Natural killer cell treated with Interleukin-12 subunit alpha and Interleukin-12 subunit beta and Interleukin-15 and Interleukin-18, amount 100 ng/mL, for 72 hours (primary cell): ENCODE data around the gene C17orf78. TPM values are rescaled to one million over a fixed set of nuclear protein-coding genes. Genes with fewer than 3 reads are reported as not detected.
"Not testable (repeated sequence)": the region's sequence is repeated elsewhere in the genome, so short reads cannot be mapped to it uniquely, and the experiment has no call there.

ENCODE experiments used
- ATAC-seq, 2 donors: fragments of 150-1000 bp; cut with Tn5 transposase in 1 of 2; sonication (Bioruptor Pico), chemical (Tn5 transposase) in 1 of 2; 2 replicates each; pipeline ENCODE4 v1.10.0; 2021
- DNase-seq: peaks from one replicate; pipeline ENCODE4 v3.0.0; 2022; ENCODE audit warnings: low spot score
- H3K27ac Mint-ChIP-seq, 2 donors: 1 replicate in 1 of 2; 2 replicates in 1 of 2; pipeline ENCODE4 v1.8.0; 2022; ENCODE audit warnings: mixed read lengths in 2 of 2, mild to moderate bottlenecking in 1 of 2, moderate library complexity in 1 of 2
- H3K27me3 Mint-ChIP-seq, 2 donors: 1 replicate in 1 of 2; 2 replicates in 1 of 2; pipeline ENCODE4 v1.8.0; 2022; ENCODE audit warnings: mixed read lengths in 2 of 2
- H3K36me3 Mint-ChIP-seq: one replicate; pipeline ENCODE4 v1.8.0; 2022; ENCODE audit warnings: mixed read lengths
- H3K4me1 Mint-ChIP-seq, 2 donors: 1 replicate in 1 of 2; 2 replicates in 1 of 2; pipeline ENCODE4 v1.8.0; 2022; ENCODE audit warnings: low read depth in 2 of 2, mixed read lengths in 2 of 2, mild to moderate bottlenecking in 1 of 2
- H3K4me3 Mint-ChIP-seq: one replicate; pipeline ENCODE4 v1.8.0; 2022; ENCODE audit warnings: mixed read lengths
- H3K9me3 Mint-ChIP-seq: 2 replicates; pipeline ENCODE4 v1.8.0; 2022; ENCODE audit warnings: mixed read lengths
- total RNA-seq, 2 donors: library from RNA; stranded (reverse); gene quantifications; one replicate each; pipeline ENCODE4 v1.2.3, GENCODE V29; 2022

C17orf78 gene
- total RNA-seq = not detected

DNA sequence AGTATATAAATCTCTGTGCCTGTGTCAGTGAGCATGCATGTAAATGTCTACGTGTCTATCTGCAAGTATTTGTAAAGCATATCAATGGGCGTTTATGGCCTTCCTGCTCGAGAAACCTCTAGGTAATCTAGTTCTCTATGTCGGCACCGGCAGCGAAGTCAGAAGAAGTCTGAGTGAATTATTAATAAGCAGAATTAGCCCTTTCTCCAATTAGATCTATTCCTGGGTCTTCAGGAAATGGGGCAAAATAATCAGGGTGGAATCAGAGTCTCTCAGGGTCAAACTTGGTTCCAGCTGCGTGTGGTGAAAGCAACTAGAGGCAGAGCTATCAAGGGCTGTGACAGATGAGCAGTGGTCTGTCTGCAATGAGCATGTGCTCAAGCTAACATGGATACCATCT lies at the start of gene C17orf78:
Gene C17orf78, plus strand, starts transcription at position 280 of the 400 bp plus-strand sequence. Its CDS starts 108 bp downstream, at position 388.
- H3K27ac Mint-ChIP-seq = peak within 1 kb of the TSS in 1 of 2 donors; percentile 6
- no peak for ATAC-seq
- peaks cover 0 to 8% of the 10 kb centered on the region in 2 donors for H3K4me1 Mint-ChIP-seq
- H3K27me3 Mint-ChIP-seq = no peaks in the 10 kb centered on the region
- no peaks in the 10 kb centered on the region for H3K9me3 Mint-ChIP-seq
- H3K4me3 Mint-ChIP-seq = no peak within 1 kb of the TSS
- no peaks in the 10 kb centered on the region for H3K36me3 Mint-ChIP-seq
- no peak for DNase-seq

DNA sequence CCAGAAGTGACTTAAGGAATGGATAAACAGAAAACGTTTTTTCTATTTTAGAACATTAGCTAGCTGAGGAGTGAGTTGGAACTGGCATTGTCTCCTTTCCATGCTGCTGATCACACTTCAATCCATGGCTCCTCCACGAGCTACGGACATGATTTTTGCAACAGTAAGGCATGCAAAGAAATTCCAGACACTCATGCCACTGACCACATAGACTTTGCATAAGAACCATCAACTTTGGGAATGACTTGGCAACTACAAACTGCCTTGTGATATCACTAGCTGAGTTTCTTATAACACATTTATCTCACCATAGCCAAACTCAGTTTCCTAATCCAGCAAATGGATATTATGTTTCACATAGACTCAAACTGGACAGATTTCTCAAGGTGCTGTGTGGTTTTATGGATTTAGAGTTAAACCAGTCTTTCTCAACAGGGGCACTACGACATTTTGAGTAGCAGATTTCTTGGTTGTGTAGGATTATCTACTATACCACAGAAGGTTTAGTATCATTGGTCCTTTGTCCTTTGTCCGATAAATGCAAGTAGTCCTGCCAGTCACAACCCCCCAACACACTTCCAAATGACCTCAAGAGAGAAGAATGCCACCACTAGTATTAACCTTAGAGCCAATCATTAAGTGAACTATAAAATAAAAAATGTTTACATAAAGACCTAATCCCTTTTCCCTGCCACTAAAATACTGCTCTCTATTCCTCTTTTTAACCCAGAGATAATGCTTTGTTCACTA lies 48.3 kb upstream of the C17orf78 start:
- Mint-ChIP-seq H3K27ac (no peak overlapping the region), H3K27me3 (no peaks in the 10 kb centered on the region), H3K4me1 (no peaks in the 10 kb centered on the region), H3K4me3 (no peak overlapping the region), H3K36me3 (no peaks in the 10 kb centered on the region), H3K9me3 (no peaks in the 10 kb centered on the region)
- no peak for DNase-seq
- ATAC-seq = no peak

GRCh38 chr17:37338847-37339246 lies 36.9 kb upstream of the C17orf78 start:
- ATAC-seq = no peak
- H3K4me1 Mint-ChIP-seq = no peaks in the 10 kb centered on the region
- no peak for DNase-seq
- H3K9me3 Mint-ChIP-seq = no peaks in the 10 kb centered on the region
- no peak overlapping the region for H3K27ac Mint-ChIP-seq
- no peak overlapping the region for H3K4me3 Mint-ChIP-seq
- H3K36me3 Mint-ChIP-seq = no peaks in the 10 kb centered on the region
- H3K27me3 Mint-ChIP-seq = no peaks in the 10 kb centered on the region

DNA sequence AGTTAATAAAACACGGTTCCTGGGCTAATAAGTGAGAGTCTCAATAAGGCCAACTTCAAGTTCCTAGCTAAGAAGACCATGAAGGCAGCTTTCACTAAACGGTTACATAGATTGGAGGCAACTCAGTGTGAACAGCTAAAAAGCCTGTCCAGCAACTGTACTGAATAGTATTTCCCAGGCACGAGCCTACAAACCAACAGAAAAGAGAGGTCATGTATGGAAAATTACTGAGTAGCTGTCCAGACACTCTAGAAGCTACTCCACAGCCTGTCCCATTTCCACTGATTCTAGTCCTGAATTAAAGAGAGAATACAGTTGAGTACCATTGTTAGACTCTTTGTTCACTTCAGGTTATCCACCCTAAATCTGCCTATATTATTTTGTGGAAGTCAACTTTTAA lies 36.5 kb upstream of the C17orf78 start:
- Mint-ChIP-seq H3K9me3 (no peaks in the 10 kb centered on the region), H3K4me1 (peaks cover 0 to under 1% of the 10 kb centered on the region in 2 donors), H3K36me3 (no peaks in the 10 kb centered on the region), H3K4me3 (no peak overlapping the region), H3K27me3 (no peaks in the 10 kb centered on the region), H3K27ac (no peak overlapping the region)
- DNase-seq (no peak), ATAC-seq (no peak)

DNA sequence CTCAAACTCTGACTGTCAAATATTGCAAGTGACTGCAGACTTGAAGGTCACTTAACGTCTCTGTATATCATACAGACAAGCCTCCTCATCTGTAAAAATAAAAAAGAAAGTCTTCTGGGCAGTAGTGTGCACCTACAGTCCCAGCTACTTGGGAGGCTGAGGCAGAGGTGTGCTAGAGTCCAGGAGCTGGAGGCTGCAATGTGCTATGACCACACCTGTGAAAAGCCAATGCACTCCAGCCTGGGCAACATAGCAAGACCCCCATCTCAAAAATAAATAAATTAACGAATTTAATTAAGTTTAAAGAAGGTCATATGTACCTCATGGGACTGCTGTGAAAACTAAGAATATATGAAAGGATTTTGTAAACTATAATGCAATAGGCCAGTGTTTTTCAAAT lies 35.0 kb upstream of the C17orf78 start:
- no peak for DNase-seq
- Mint-ChIP-seq H3K9me3 (no peaks in the 10 kb centered on the region), H3K27ac (no peak overlapping the region), H3K36me3 (no peaks in the 10 kb centered on the region), H3K4me3 (no peak overlapping the region), H3K27me3 (no peaks in the 10 kb centered on the region), H3K4me1 (peaks cover 3 to 12% of the 10 kb centered on the region in 2 donors)
- no peak for ATAC-seq

- Mint-ChIP-seq H3K27me3 (no peaks in the 10 kb centered on the region), H3K4me1 (peaks cover 3 to 13% of the 10 kb centered on the region in 2 donors), H3K27ac (no peak overlapping the region), H3K36me3 (no peaks in the 10 kb centered on the region), H3K9me3 (no peaks in the 10 kb centered on the region), H3K4me3 (no peak overlapping the region)
- ATAC-seq (no peak), DNase-seq (no peak)
These were observed 33.2 kb upstream of the C17orf78 start for GRCh38 chr17:37342589-37342988.

DNA sequence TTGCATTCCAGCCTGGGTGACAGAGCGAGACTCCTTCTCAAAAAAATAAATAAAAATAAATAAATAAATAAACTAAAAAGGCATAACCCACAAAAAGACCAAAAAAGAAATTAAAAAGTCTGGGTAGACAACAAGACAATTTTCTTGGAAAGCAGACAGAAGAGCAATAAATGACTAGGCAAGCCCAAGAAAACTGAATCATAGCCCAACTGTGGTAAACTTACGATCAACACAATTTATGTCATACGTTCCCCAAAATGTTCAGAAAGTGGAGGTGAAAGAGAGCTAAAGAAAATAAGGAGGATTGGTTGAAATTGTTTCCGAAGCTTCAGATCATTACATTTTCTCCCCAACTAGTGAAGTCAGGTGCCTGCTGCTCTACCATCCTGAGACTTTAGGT lies 31.3 kb upstream of the C17orf78 start:
- H3K9me3 Mint-ChIP-seq = no peaks in the 10 kb centered on the region
- ATAC-seq (peak in 1 of 2 donors; percentile 54), DNase-seq (no peak)
- H3K4me1 Mint-ChIP-seq = peaks cover 3 to 13% of the 10 kb centered on the region in 2 donors
- no peak overlapping the region for H3K27ac Mint-ChIP-seq
- no peak overlapping the region for H3K4me3 Mint-ChIP-seq
- H3K36me3 Mint-ChIP-seq = no peaks in the 10 kb centered on the region
- H3K27me3 Mint-ChIP-seq = no peaks in the 10 kb centered on the region

GRCh38 chr17:37346863-37347402 lies 28.9 kb upstream of the C17orf78 start:
- not testable (repeated sequence) for ATAC-seq, H3K27me3 Mint-ChIP-seq, H3K36me3 Mint-ChIP-seq, DNase-seq, H3K27ac Mint-ChIP-seq, H3K4me3 Mint-ChIP-seq, H3K9me3 Mint-ChIP-seq
- peaks cover 3 to 13% of the 10 kb centered on the region in 2 donors for H3K4me1 Mint-ChIP-seq

DNA sequence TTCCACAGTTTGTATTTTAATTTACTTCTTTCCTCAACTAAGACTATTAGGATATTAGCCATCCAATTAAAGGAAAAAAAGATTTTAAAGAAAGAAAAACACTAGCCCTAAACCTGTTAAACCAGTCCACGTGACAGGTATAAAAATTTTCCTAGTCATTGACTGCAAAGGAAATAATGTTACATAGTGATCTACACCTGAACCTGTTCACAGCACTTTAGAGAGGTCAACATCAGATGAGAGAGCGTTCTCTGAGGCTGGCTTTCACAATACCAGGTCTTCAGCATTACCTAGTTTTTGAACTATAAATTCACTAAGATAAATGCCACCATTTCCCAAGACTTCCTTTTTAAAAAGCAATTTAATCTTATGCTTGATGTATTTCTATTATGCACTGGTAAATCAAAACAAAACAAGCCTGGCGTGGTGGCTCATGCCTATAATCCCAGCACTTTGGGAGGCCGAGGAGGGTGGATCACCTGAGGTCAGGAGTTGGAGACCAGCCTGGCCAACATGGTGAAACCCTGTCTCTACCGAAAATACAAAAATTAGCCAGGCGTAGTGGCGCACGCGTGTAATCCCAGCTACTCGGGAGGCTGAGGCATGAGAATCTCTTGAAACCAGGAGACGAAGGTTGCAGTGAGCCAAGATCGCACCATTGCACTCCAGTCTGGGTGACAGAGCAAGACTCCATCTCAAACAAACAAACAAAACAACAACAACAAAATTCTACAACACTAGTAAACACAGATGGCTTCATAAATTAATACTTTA lies 18.8 kb upstream of the C17orf78 start:
- not testable (repeated sequence) for H3K9me3 Mint-ChIP-seq, H3K27me3 Mint-ChIP-seq, ATAC-seq, H3K27ac Mint-ChIP-seq, H3K36me3 Mint-ChIP-seq, DNase-seq
- peaks cover 14 to 16% of the 10 kb centered on the region in 2 donors for H3K4me1 Mint-ChIP-seq
- peak overlapping the region; percentile 93 for H3K4me3 Mint-ChIP-seq

DNA sequence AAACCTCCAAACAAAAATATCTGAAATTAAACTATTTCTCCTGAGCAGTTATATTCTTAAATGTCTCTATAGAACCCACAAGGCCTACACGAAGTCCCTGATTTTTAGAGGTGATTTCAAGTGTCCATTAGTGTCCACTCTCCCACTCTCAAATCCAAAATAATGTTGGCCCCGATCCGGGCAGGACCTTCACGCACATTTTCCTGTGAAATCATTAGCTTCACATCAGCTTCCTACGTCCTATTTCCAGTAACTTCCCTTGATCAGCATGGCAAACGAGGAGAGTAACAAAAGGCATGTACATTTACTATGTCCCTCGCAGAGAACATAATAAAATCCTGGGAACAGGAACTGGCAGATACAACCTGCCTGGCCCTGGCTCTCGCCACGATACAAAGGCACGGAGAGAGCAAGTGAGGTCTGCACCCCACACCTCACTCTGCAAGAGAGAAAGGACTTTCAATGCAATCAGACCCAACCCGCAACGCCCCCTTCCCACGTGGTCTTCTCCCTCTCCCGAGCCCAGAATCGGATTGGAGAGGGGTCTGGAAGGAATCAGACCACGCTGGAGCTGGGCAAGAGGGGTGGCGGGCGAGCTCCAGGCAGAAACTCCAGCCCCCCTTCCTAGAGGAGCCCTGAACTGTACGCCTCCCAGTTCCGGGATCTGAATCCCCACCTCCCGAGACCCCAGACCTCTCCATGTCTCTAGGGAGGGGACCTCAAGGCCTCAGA lies 17.5 kb upstream of the C17orf78 start:
- Mint-ChIP-seq H3K36me3 (no peaks in the 10 kb centered on the region), H3K4me1 (peaks cover 14 to 16% of the 10 kb centered on the region in 2 donors), H3K27me3 (no peaks in the 10 kb centered on the region), H3K9me3 (no peaks in the 10 kb centered on the region), H3K4me3 (peak overlapping the region; percentile 93), H3K27ac (peak overlapping the region in 1 of 2 donors; percentile 46)
- DNase-seq (no peak), ATAC-seq (peak in 1 of 2 donors; percentile 5)

- Mint-ChIP-seq H3K36me3 (no peaks in the 10 kb centered on the region), H3K4me1 (peaks cover 14 to 16% of the 10 kb centered on the region in 2 donors)
These were observed 16.7 kb upstream of the C17orf78 start for GRCh38 chr17:37358830-37359681.

DNA sequence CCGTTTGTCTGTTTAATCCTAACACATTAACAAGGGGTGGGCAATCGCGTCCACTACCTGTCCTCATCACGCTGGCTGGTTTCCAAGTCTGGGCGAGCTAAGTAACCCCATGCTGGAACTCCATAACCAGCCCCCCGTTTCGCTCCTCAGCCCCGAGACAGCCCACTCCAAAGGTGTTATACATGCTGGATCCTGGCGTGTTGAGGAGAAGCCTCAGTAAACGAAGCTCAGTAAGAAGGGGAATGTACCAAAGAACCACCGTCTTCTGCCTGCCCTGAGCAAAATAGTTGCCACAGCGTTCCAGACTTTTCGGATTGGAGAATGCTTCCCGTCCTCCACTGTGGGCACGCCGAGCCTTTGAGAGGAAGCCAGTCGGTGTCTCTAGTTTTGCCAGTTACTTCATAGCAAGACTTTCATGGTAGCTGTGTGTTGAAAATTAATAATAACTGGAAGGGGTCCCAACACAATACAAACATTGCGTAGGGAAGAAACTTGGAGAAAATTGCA lies 16.1 kb upstream of the C17orf78 start:
- H3K9me3 Mint-ChIP-seq = no peaks in the 10 kb centered on the region
- H3K27me3 Mint-ChIP-seq = no peaks in the 10 kb centered on the region
- H3K27ac Mint-ChIP-seq = peak overlapping the region in 1 of 2 donors; percentile 72
- no peak for ATAC-seq
- no peak for DNase-seq
- H3K4me3 Mint-ChIP-seq = peak overlapping the region; percentile 72
- H3K4me1 Mint-ChIP-seq = peaks cover 14 to 16% of the 10 kb centered on the region in 2 donors
- no peaks in the 10 kb centered on the region for H3K36me3 Mint-ChIP-seq

More at GRCh38 chr17:37358830-37359681, 16.7 kb upstream of the C17orf78 start:
- DNase-seq (peak; percentile 99), ATAC-seq (peak; percentile 98)
- H3K27ac Mint-ChIP-seq = peak overlapping the region in 1 of 2 donors; percentile 46
- no peaks in the 10 kb centered on the region for H3K9me3 Mint-ChIP-seq
- peak overlapping the region; percentile 93 for H3K4me3 Mint-ChIP-seq
- H3K27me3 Mint-ChIP-seq = no peaks in the 10 kb centered on the region
